Measurements from ENCODE around the gene TYMP.

The TYMP gene

DNA sequence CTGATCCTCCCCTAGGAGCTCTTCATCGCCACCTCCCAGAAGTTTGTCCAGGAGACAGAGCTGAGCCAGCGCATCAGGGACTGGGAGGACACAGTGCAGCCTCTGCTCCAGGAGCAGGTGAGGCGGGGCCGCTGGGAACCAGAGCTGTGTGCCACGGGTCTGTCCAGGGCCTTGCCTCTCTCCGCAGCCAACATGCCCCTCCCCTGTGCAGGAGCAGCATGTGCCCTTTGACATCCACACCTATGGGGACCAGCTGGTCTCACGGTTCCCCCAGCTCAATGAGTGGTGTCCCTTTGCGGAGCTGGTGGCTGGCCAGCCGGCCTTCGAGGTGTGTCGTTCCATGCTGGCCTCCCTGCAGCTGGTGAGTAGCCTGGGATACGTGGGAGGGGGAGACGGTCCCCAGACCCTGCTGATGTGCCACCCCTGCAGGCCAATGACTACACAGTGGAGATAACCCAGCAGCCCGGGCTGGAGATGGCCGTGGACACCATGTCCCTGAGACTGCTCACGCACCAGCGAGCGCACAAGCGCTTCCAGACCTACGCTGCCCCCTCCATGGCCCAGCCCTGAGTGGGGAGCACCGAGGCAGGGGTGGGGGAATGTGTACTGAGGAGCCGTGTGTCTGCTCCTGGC, 6.9 kb downstream of the TYMP start:
- H3K4me3 ChIP-seq (ENCODE audit: low read length): no peak overlapping the region
- TF ChIP-seq EZH2 (optimal IDR thresholded peaks at IDR 0.05; ENCODE audit: low read depth, low read length): no peak
- no peak for TF ChIP-seq EZH2phosphoT487 (IDR thresholded peaks at IDR 0.05; ENCODE audit: low read length)
- TF ChIP-seq, protein P1, sequence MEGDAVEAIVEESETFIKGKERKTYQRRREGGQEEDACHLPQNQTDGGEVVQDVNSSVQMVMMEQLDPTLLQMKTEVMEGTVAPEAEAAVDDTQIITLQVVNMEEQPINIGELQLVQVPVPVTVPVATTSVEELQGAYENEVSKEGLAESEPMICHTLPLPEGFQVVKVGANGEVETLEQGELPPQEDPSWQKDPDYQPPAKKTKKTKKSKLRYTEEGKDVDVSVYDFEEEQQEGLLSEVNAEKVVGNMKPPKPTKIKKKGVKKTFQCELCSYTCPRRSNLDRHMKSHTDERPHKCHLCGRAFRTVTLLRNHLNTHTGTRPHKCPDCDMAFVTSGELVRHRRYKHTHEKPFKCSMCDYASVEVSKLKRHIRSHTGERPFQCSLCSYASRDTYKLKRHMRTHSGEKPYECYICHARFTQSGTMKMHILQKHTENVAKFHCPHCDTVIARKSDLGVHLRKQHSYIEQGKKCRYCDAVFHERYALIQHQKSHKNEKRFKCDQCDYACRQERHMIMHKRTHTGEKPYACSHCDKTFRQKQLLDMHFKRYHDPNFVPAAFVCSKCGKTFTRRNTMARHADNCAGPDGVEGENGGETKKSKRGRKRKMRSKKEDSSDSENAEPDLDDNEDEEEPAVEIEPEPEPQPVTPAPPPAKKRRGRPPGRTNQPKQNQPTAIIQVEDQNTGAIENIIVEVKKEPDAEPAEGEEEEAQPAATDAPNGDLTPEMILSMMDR (IDR thresholded peaks at IDR 0.05; ENCODE audit: low read length): no peak
- peaks cover 43% of the 10 kb centered on the region for H3K79me2 ChIP-seq (ENCODE audit: low read length)
- H3K9me2 ChIP-seq (replicated peaks; ENCODE audit: insufficient read depth, low read length): no peaks in the 10 kb centered on the region
- no peaks in the 10 kb centered on the region for H4K20me1 ChIP-seq (ENCODE audit: insufficient read depth, low read length)
- no peaks in the 10 kb centered on the region for H3K27me3 ChIP-seq (replicated peaks; ENCODE audit: insufficient read depth, low read length)
- no peaks in the 10 kb centered on the region for H3K36me3 ChIP-seq (replicated peaks; ENCODE audit: insufficient read depth, low read length)
- H2AFZ ChIP-seq (ENCODE audit: low read length): no peak overlapping the region
- no peak for DNase-seq
- no peak overlapping the region for H3K27ac ChIP-seq (ENCODE audit: low read length)
- peaks cover 20% of the 10 kb centered on the region; the same call in 1 of the 2 replicates for H3F3A ChIP-seq (ENCODE audit: insufficient read depth, low read length)
- H3K4me1 ChIP-seq (ENCODE audit: low read length): peaks cover 18% of the 10 kb centered on the region
- no peak overlapping the region for H3K4me2 ChIP-seq (ENCODE audit: low read depth, low read length)
- no peak overlapping the region for H3K9ac ChIP-seq (ENCODE audit: low read length)
- no peaks in the 10 kb centered on the region for H3K9me3 ChIP-seq (replicated peaks; ENCODE audit: insufficient read depth, low read length)

DNA sequence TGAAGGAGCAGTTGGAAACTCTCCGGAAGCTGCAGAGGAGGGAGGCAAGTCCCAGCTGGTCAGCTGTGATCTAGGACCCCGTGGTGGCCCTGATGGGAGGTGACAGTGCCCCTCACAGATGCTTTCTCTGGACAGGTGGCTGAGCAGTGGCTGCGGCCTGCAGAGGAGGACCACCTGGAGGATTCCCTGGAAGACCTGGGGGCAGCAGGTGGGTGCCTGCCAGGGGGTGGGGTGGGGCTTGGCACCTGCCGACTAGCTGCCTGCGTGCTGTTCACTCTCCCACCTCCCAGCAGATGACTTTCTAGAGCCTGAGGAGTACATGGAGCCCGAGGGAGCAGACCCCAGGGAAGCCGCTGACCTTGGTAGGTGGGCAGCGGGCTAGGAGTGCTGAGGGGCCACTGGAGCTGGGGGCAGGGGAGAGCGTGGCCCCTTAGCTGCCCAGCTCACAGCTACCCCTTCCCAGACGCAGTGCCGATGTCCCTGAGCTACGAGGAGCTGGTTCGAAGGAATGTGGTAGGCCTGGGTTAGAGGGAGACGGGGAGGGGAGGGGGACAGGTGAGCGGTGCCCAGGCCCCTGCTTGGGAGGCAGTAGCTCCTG, 7.5 kb downstream of the TYMP start:
- TF ChIP-seq EZH2phosphoT487 (IDR thresholded peaks at IDR 0.05; ENCODE audit: low read length) (no peak), EZH2 (optimal IDR thresholded peaks at IDR 0.05; ENCODE audit: low read depth, low read length) (no peak)
- TF ChIP-seq, protein P1 (IDR thresholded peaks at IDR 0.05; ENCODE audit: low read length): no peak
- H3K79me2 ChIP-seq (ENCODE audit: low read length): peaks cover 49% of the 10 kb centered on the region
- no peaks in the 10 kb centered on the region for H3K9me3 ChIP-seq (replicated peaks; ENCODE audit: insufficient read depth, low read length)
- H3K4me3 ChIP-seq (ENCODE audit: low read length): no peak overlapping the region
- H3K9ac ChIP-seq (ENCODE audit: low read length): no peak overlapping the region
- peaks cover 18% of the 10 kb centered on the region for H3K4me1 ChIP-seq (ENCODE audit: low read length)
- no peaks in the 10 kb centered on the region for H3K36me3 ChIP-seq (replicated peaks; ENCODE audit: insufficient read depth, low read length)
- no peak overlapping the region for H3K4me2 ChIP-seq (ENCODE audit: low read depth, low read length)
- no peaks in the 10 kb centered on the region for H4K20me1 ChIP-seq (ENCODE audit: insufficient read depth, low read length)
- H3K27me3 ChIP-seq (replicated peaks; ENCODE audit: insufficient read depth, low read length): no peaks in the 10 kb centered on the region
- no peak overlapping the region for H3K27ac ChIP-seq (ENCODE audit: low read length)
- peak; percentile 5 for DNase-seq
- H3F3A ChIP-seq (ENCODE audit: insufficient read depth, low read length): peaks cover 14% of the 10 kb centered on the region; the same call in 1 of the 2 replicates
- no peak overlapping the region for H2AFZ ChIP-seq (ENCODE audit: low read length)
- H3K9me2 ChIP-seq (replicated peaks; ENCODE audit: insufficient read depth, low read length): no peaks in the 10 kb centered on the region

DNA sequence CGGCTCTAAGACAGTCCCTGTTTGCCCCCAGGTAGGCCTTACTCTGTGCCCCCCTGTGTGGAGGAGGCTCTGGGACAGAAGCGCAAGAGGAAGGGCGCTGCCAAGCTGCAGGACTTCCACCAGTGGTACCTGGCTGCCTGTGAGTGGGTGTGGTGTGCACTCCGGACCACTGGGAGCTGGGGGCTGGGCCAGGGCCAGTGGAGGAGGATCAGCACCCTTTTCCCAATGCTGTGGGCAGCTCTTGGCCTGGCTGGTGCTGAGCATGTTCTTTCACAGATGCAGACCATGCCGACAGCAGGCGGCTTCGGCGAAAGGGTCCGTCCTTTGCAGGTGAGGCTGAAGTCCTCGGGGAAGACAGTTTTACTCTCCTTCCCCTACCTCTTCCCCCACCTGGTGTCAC, 8.1 kb downstream of the TYMP start:
- no peaks in the 10 kb centered on the region for H3K9me2 ChIP-seq (replicated peaks; ENCODE audit: insufficient read depth, low read length)
- H4K20me1 ChIP-seq (ENCODE audit: insufficient read depth, low read length): no peaks in the 10 kb centered on the region
- no peak overlapping the region for H3K9ac ChIP-seq (ENCODE audit: low read length)
- no peak for DNase-seq
- peaks cover 54% of the 10 kb centered on the region for H3K79me2 ChIP-seq (ENCODE audit: low read length)
- peaks cover 11% of the 10 kb centered on the region; the same call in 1 of the 2 replicates for H3F3A ChIP-seq (ENCODE audit: insufficient read depth, low read length)
- peaks cover 17% of the 10 kb centered on the region for H3K4me1 ChIP-seq (ENCODE audit: low read length)
- H3K27ac ChIP-seq (ENCODE audit: low read length): no peak overlapping the region
- TF ChIP-seq, protein P1 (IDR thresholded peaks at IDR 0.05; ENCODE audit: low read length): no peak
- TF ChIP-seq EZH2phosphoT487 (IDR thresholded peaks at IDR 0.05; ENCODE audit: low read length): no peak
- TF ChIP-seq EZH2 (optimal IDR thresholded peaks at IDR 0.05; ENCODE audit: low read depth, low read length): no peak
- H2AFZ ChIP-seq (ENCODE audit: low read length): no peak overlapping the region
- H3K27me3 ChIP-seq (replicated peaks; ENCODE audit: insufficient read depth, low read length): no peaks in the 10 kb centered on the region
- H3K4me2 ChIP-seq (ENCODE audit: low read depth, low read length): no peak overlapping the region
- no peak overlapping the region for H3K4me3 ChIP-seq (ENCODE audit: low read length)
- 0 out of 2 replicates have a peak, but pooled peaks cover 1% of the 10 kb centered on the region for H3K36me3 ChIP-seq (replicated peaks; ENCODE audit: insufficient read depth, low read length)
- H3K9me3 ChIP-seq (replicated peaks; ENCODE audit: insufficient read depth, low read length): no peaks in the 10 kb centered on the region
